GM21360 (cell line): ENCODE results near the gene IQCM.

Experiments used
- ATAC-seq: cut with Tn5 transposase; IDR thresholded peaks from one replicate; pipeline ENCODE4 v1.9.1; 2021; ENCODE audit warnings: mild to moderate bottlenecking, moderate library complexity; ENCODE audit not compliant: unreplicated experiment

Gene IQCM

GRCh38 chr4:149815743-149816142 is at the start of gene IQCM:
IQCM (minus strand) TSS chr4:149815843; CDS start chr4:149742691, 73,152 bp downstream.
- no peak for ATAC-seq

GRCh38 chr4:149857446-149857845 is 41.8 kb upstream of the IQCM start:
- no peak for ATAC-seq

GRCh38 chr4:149845743-149846142 is 30.1 kb upstream of the IQCM start:
- ATAC-seq: no peak

GRCh38 chr4:149841686-149842085 is 26.0 kb upstream of the IQCM start:
- ATAC-seq: no peak

GRCh38 chr4:149838036-149838435 is 22.4 kb upstream of the IQCM start:
- ATAC-seq: no peak

GRCh38 chr4:149836546-149836945 is 20.9 kb upstream of the IQCM start:
- ATAC-seq: no peak

- no peak for ATAC-seq
Measured at GRCh38 chr4:149835280-149835679, 19.6 kb upstream of the IQCM start.

- no peak for ATAC-seq
Measured at GRCh38 chr4:149831656-149832208, 16.1 kb upstream of the IQCM start.

- ATAC-seq: no peak
Measured at GRCh38 chr4:149830823-149831222, 15.2 kb upstream of the IQCM start.

GRCh38 chr4:149825336-149825735 is 9.7 kb upstream of the IQCM start:
- ATAC-seq: no peak

GRCh38 chr4:149823769-149824221 is 8.2 kb upstream of the IQCM start:
- ATAC-seq: no peak

- ATAC-seq: no peak
Measured at GRCh38 chr4:149801416-149801815, 14.2 kb downstream of the IQCM start.

- no peak for ATAC-seq
Measured at GRCh38 chr4:149799546-149799945, 16.1 kb downstream of the IQCM start.

GRCh38 chr4:149796381-149796780 is 19.3 kb downstream of the IQCM start:
- ATAC-seq: no peak

GRCh38 chr4:149795256-149795655 is 20.4 kb downstream of the IQCM start:
- ATAC-seq: no peak

- no peak for ATAC-seq
Measured at GRCh38 chr4:149794352-149794751, 21.3 kb downstream of the IQCM start.

- ATAC-seq: no peak
Measured at GRCh38 chr4:149793459-149793858, 22.2 kb downstream of the IQCM start.

- no peak for ATAC-seq
Measured at GRCh38 chr4:149791851-149792250, 23.8 kb downstream of the IQCM start.

GRCh38 chr4:149790172-149790907 is 25.3 kb downstream of the IQCM start:
- ATAC-seq: no peak

GRCh38 chr4:149788300-149788699 is 27.3 kb downstream of the IQCM start:
- no peak for ATAC-seq

GRCh38 chr4:149785696-149786431 is 29.8 kb downstream of the IQCM start:
- no peak for ATAC-seq

- no peak for ATAC-seq
Measured at GRCh38 chr4:149784018-149784417, 31.6 kb downstream of the IQCM start.
